GM18517 (cell line): ENCODE data around the gene AQP5.

Experiments used
- ATAC-seq: cut with Tn5 transposase; IDR thresholded peaks from one replicate; pipeline ENCODE4 v1.9.1; 2021; ENCODE audit warnings: mild to moderate bottlenecking, moderate library complexity; ENCODE audit not compliant: unreplicated experiment

The AQP5 gene

DNA sequence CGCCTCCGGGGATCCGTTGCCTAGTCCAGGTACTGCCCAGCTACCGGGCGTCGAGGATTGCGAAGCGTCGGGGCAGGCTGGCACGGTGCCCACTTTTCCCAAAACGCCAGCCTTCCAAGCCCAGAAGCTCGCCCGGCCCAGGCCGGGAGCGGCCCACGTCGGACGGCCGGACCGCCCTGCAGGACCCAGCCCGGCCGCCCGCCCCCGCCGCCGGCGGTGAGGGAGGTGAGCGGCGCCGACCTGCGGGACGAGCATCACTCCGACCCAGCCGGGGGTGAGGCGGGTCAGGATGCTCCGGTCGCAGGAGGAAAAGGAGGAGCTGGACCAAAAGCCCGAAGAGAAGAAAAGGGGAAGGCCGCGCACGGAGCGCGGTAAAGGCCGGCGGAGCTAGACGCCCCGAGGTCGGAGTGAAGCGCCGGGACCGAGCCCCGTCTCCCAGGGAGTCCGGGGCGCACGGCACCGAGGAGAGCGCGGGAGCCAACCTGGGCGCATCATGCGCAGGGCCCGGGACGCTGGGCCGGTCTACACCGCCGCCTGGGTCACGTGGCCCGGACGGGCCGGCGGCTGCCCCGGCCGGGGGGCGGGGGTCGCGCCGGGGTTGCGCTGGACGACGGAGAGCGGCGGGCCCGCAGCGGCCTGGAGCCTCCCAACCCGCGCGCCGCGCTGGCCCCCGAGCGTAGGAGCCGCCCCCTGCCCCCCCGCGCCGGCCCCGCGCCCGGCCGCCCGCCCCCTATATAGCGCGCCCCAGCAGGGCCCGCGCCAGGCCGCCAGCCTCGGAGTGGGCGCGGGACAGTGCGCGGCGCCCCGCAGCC lies at the start of gene AQP5:
Gene AQP5 (plus strand): TSS at position 762 of the 812 bp plus-strand sequence. CDS start 146 bp downstream, outside the sequence.
- ATAC-seq = no peak

DNA sequence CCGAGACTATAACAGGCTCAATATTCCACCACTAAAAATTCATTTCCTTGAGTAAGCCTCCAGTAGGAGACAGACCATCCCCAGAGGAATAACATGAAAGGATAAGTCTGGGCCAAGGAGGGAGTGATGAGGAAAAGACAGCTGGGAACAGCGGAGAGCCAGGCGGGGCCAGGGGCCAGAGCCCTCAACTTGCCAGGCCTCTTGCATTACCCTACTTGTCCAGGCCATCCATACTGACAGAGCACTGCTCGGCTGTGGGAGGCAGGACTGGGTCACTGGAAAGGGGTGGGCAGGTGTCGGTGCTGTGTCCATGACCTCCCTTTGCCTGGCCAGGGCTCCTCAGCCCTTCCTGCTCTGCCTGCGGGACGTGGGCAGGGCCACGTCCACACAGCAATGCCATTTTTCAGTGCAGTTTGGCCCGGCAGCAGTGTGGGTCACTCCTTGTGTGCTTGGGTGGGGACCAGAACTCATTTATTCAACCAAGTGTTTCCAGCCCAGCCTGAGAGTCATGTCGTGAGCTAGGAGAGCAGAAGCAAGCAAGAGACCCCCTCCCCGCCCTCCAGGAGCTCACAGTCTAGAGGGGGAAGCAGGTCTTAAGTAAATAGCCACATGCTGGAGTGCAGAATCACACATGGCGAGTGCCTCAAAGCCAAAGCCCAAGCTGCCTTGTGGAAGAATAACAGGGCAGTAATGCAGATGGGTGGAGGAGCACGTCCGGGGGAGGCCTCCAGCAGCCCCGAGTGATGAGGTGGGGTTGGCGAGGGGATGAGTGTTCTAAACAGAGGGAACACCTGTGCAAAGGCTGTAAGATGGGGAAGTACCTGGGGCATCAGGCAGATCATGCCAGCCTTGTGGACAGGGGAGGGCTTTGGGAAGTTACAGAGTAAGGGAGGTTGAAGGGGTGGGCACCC lies 49.1 kb upstream of the AQP5 start:
- ATAC-seq = no peak

DNA sequence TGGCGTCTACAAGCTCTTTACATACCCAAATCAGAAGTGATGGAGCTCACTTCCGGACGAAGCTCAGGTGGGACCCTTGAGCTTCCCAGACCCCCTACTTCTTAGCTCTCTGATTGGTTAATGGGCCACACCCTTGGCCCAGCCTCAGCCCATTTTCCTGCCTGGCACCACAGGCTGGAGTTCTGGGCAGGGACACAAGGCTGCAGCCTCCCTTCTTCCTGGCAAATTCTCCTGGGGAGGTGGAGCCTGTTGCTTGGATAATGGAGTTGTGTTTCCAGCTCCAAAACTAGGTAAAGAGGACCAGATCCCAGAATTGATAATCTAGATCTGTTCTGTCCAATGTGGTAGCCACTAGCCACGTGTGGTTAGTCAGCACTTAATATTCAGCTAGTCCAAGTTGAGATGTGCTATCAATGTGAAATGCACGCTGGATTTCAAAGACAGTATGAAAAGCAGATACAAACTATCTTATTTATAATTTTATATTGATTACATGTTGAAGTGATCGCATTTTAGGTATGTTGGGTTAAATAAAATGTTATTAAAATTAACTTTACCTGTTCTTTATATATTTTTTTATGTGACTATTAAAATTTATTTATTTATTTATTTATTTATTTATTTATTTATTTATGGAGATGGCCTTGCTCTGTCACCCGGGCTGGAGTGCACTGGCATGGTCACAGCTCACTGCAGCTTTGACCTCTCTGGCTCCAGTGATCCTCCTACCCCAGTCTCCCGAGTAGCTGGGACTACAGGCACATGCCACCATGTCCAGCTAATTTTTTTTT lies 45.3 kb upstream of the AQP5 start:
- ATAC-seq = no peak

DNA sequence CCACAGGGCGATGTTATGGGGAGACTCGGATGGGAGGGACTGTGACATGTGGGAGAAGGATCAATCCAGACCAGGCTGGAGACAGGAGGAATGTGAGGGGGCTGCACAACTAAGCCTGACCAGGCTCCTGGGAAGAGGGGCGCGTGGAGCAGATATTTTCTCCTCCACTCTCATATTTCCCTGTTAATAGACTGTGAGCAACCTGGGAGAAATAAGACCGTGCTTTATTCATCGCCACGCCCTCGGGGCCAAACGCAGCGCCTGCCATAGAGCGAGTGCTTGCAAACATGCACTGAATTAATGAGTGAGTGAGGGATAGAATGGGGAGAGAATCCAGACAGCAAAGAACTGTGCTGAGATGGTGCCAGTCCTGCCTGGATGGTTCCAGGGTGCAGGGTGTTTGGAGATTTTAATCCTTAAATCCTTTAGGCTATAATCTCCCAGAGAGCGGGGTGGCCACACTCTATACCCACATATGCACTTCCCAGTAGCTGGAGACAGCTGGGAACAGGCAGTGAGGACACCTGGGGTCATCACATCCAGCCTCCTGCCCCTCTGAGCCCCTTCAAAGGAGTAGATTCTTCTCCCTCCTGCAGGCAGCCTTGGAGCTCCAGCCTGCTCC lies 44.4 kb upstream of the AQP5 start:
- ATAC-seq = no peak

DNA sequence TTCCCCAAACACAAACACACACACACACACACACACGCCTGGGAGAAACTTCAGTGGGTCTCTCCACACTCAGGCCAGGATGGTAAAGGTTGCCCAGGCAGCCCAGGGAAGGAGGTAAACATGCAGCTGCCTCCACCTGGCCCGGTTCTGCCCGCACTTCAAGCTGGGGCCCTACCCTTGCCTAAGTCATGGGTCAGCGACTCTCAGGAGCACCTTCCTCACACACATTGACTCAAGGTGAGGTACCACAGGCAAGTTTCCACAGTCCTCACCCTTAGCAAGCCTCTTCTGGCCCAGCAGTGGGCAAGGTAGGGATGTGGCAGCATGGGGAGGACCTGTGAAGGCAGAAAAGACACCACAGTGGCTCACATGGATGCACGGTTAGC lies 43.9 kb upstream of the AQP5 start:
- no peak for ATAC-seq

DNA sequence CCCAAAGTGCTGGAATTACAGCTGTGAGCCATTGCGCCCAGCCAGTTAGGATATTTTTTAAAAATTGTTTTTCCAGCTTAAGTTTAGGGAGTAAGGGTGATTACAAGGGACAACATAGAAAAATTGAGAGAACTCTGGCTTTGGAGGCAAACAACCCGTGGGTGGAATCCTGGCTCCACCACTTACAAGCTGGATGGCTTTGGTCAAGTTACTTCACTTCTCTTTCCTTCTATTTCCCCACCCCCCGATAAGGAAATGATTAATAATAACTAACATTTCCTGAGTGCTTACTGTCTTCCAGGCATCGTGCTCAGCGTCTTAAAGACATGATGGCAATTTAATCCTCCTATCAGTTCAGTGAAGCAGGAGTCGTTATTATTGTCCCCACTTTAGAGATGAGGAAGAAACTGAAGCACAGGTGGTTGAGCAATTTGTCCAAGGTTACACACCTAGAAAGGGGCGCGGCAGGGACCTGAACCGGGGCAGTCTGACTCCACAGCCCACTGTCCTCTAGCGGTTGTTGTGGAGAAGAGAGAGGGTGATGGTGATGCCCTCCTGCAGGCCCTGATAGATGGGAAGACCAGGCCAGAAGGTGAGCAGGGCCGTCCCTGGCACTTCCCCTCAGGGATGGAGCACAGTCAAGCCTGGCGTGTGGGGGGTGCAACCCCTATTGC lies 41.3 kb upstream of the AQP5 start:
- no peak for ATAC-seq

DNA sequence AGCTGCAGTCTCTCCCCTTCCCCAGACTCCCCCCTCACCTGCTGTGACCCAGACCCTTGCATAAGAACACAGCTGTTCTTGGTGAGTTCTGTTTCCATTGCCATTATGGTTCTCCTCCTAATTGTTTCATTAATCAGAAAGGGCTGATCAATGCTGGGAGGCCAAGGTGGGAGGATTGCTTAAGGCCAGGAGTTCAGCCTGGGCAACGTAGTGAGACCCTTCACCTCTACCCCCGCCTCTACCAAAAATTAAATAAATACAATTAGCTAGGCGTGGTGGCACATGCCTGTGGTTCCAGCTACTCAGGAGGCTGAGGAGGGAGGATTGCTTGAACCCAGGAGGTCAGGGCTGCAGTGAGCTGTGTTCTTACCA lies 40.8 kb upstream of the AQP5 start:
- no peak for ATAC-seq

DNA sequence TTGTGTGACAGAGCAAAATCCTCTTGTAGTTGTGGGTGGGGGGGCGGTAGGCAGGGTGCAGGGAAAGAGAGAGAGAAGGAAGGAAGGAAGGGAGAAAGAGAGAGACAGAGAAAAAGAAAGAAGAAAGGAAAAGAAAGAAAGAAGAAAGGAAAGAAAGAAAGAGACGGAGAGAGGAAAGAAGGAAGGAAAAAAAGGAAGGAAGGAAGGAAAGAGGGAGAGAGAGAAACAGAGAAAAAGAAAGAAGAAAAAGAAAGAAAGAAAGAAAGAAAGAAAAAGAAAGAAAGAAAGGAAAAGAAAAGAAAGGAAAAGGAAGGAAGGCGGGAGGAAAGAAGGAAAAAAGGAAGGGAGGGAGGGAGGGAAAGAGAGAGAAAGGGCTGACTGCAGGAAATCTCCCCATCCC lies 40.4 kb upstream of the AQP5 start:
- no peak for ATAC-seq

DNA sequence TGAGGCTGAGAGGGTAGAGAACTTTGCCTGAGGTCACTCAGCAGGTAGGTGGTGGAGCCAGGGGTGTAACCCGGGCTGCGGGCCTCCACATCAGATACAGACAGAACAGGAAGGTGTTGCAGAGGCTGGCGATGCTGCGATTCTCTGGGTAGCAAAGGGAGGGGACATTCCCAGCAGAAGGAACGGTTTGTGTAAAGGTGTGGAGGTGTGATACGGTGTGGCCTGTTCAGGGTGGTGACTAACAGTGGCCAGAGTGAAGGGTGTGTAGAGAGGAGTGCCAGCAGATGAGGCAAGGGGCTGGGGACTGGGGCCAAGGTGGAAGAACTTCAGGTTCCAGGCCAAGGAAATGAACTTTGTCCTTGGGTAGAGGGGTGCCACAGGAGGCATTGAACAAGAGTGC lies 39.7 kb upstream of the AQP5 start:
- ATAC-seq = no peak

DNA sequence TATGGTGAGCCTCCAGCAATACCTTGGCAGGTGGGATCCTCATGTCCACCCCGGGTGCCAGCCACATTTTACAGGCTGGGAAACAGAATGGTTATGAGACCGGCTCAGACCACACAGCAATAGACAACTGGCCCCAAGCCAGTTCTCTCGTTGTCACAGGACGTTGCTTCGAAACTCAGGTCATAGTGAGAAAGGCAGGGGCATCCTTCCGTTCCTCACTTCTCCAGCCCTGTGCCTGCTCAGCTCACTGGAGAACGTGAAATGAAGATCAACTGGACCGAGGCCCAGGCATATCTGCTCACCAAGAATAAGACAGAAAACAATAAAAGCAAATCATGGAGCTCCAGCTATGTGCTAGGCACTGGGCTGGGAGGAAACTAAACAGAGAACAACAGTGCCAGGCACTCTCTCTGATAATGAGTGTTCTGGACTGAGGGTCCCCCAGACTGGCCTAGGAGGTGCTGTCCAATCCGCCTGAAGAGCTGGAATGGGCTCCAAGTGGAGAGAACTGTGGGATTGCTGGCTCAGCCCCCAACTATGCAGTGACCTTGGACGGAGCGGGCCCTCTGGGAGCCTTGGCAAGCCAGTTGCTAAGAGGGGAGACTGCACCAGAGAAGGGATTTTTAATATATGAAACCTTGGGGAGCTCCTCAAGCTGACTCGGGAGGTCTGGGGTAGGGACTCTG lies 39.2 kb upstream of the AQP5 start:
- no peak for ATAC-seq

DNA sequence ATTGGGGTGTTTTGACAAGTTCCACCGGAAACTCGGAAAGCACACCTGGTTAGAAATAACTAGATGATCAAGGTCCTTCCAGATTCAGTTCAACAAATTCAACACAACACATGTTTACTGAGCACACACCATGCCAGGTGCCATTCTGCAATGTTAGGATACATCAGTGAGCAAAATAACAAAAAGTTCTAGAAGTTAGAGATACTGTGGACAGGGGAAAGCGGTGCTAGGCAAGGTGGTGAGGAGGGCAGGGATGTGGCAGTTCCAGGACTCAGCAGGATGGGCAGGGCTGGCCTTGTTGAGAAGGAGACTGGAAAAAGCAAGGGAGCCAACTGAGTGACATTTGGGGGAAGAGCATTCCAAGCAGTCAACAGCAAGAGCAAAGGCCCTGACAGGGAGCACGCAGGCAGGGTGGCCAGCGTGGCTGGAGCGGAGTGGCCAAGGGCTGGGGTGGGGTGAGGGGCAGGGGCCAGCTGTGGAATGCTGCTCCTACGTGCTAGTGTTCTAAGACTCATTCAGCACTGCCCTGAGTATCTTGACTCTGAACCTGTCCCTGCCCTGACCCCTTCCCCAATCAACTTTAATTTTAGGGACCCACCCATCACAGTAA lies 38.5 kb upstream of the AQP5 start:
- no peak for ATAC-seq

DNA sequence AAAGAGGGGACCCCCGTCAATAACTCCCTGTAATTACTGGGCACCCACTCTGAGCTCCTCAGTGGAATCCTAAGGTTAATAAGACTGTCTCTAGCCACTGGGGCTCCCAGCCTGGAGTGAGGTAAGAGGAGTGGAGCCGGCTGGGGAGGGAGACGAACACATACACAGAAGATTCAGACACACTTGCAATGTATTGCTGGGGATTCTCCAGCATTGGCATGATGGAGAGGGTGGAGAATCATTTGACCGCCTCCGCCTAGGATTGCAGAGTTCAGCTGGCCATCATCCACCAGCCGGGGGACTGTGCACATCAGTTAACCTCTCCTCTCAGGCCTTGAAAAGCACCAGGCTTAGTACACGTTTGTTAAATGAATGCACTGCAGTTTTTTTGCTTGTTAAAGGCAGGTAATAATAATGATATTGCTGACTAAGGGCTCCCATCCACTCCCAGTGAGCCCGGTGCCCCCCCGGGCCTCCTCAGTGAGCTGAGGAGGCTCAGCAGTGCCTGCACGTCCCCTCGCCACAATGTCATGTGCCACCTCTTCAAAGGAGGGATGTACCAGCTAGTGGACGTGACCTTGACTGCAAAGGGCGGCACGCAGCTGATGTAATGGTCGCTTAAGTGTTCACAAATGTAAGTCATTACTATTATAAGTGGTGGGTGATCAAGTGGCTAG lies 37.7 kb upstream of the AQP5 start:
- no peak for ATAC-seq

DNA sequence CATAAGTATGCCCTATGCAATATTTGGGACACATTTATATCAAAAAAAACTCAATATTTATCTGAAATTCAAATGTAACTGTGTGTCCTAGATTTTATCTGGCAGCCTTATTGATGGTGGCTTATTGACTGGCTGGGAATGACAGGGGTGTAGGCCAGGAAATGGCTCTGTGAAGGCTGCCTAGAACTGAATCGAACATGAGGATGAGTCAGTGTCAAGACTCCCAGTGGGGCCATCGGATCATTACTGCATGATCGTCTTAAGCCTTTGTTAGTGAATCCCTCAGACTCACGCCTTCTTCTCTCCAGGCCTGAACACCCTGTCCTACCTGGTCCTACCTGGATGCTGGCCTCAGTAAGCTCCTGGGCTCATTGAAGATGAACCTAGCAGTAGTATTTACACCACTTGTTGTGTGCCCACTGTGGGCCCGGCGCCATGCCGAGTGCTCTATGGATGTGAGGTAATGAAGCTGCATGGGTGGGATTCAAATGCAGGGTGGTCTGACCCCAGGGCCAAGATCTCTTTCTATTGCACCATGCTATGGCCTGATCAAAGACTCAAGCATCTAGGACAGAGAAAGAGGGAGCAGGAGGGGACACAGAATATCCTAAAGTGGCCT lies 36.9 kb upstream of the AQP5 start:
- no peak for ATAC-seq

DNA sequence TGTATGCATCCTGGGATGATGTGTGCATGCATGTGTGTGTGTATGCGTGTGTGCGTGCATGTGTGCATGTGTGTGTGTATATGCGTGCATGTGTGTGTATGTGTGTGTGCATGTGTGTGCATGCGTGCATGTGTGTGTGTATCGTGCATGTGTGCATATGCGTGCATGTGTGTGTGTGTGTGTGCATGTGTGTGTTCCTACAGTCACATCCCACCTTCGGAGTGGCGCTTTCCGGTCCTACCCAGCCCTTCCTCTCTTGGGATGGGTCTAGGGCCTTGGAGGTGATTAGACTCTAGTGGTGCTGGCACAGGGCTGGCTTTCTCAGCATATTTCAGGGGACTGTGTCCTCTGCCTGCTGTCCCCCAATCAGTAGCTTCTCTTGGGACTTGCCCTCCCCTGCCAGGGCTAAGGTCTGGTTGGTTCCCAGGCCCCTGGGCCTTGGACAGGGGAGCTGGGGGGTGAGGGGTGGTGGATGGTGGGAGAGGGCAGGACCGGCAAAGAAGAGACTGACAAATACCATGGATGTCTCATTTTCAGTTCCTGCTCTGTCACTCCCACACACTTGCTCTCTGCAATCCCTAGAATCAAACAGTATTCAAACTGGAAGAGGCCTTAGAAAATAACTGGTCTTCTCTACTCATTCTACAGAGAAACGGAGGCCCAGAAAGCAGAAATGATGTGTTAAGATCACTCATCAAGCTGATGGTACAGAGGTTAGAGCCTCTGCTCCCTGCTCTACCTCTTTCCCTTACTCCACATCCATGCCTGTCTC lies 36.1 kb upstream of the AQP5 start:
- no peak for ATAC-seq

DNA sequence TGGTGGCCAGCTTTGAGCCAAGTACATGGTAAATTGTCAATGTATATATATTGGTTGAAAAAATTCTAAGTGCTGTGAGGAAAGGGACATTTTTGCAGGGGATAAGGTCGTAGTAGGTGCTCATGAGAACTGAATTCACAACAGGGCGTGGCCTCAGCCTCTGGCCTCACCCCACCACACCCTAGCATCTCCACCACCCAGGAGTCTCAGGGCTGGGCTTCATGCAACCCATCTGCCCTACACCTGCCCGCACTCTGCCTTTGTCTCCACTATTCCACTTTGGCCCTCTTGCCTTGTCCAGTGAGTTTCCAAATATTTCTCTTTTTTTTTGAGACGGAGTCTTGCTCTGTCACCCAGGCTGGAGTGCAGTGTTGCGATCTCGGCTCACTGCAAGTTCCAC lies 33.2 kb upstream of the AQP5 start:
- no peak for ATAC-seq

DNA sequence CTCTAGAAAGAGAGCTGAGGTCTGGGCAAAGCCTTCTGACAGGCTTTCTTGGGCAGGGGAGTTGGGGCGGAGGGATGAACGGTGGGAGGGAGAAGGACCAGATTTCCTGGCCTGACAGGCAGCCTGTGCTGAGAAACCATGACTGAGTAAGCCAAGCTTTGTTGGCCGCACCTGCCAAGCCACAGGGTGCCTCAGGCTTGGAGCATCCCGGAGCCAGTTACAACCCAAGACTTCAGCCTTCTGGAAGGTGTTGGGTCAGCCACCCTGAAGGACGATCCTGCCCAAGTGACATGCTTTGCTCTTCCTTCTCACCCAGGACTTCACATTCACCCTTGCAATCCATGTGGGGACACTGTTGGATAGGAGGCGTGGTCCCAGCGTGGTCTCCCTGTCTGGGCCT lies 32.1 kb upstream of the AQP5 start:
- no peak for ATAC-seq

DNA sequence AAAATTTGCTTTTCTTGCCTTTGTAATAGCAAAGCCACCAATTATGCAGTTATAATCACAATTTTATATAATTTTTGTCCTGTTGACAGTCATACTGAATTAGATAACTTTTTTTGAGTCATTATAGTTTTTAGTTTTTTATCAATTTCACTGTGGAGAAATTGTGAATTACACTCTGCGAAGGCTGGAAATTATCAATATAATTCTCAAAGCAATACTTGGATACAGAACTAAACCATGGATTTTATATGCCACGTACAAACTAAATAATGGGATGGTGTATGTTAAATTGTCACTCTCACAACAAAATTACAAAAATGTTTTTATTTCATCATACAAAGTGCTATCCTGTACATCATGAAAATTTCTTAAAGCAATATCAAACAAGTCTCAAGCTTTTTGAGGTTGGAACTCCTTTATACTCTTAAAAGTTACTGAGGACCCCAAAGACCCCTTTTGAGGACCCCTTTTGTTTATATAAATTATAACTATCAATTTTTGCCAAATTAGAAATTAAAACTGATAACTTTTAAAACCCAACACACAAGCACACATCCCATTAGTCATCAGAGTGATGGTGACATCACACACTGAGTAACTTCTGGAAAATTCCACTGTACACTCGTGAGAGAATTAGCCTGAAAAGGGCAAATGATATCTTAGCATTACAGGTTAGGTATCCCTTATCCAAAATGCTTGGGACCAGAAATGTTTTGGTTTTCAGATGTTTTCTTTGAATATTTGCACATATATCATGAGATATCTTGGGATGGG lies 31.0 kb upstream of the AQP5 start:
- no peak for ATAC-seq
